ENCODE measurements around the gene SETD1A.

DNA sequence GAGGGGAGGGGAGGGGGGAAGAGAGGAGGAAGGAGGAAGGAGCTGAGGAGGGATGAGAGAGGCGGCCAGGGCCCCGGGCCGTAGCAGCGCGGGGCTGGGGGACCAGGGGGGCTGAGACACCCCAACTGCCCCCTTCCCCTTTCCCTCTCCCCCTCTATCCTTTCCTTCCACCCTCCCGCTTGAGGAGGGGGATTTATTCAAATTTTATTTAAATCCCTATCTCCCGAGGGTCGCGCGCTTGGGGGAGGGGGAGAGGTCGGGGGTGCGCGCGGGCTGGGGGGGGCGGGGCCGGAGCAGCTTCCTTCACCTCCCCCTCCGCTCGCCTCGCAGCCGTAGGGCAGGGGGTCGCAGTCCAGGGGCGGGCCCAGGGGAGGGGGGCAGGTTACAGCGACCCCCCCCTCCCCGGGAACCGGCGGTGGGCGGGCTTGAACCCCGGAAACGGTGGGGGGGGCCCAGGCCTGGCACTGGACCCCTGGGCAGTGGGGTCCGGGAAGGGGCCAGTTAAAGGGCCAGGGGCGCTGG lies 33.9 kb upstream of the SETD1A start, which contains the start of gene FBXL19:
- TF ChIP-seq, protein P1, sequence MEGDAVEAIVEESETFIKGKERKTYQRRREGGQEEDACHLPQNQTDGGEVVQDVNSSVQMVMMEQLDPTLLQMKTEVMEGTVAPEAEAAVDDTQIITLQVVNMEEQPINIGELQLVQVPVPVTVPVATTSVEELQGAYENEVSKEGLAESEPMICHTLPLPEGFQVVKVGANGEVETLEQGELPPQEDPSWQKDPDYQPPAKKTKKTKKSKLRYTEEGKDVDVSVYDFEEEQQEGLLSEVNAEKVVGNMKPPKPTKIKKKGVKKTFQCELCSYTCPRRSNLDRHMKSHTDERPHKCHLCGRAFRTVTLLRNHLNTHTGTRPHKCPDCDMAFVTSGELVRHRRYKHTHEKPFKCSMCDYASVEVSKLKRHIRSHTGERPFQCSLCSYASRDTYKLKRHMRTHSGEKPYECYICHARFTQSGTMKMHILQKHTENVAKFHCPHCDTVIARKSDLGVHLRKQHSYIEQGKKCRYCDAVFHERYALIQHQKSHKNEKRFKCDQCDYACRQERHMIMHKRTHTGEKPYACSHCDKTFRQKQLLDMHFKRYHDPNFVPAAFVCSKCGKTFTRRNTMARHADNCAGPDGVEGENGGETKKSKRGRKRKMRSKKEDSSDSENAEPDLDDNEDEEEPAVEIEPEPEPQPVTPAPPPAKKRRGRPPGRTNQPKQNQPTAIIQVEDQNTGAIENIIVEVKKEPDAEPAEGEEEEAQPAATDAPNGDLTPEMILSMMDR (IDR thresholded peaks at IDR 0.05), result no peak
- TF ChIP-seq EZH2 (IDR thresholded peaks at IDR 0.05), result no peak
